GM12878 (cell line): ENCODE measurements around the gene GBA2. TPM values are rescaled to one million over a fixed set of nuclear protein-coding genes. Genes with fewer than 3 reads are reported as not detected.

Source experiments
- ATF7 ChIP-seq: fragments of 450-650 bp; IDR thresholded peaks from 2 replicates; pipeline ENCODE4 v1.6.1; 2016; ENCODE audit warnings: low read depth, mild to moderate bottlenecking
- ELK1 ChIP-seq: IDR thresholded peaks from 2 replicates; pipeline ENCODE4 v1.6.1; 2012; ENCODE audit warnings: low read depth, low read length, improper control_type of control experiment
- PAX5 ChIP-seq: IDR thresholded peaks from 2 replicates; pipeline ENCODE4 v1.6.1; 2011; ENCODE audit warnings: low read depth, low read length, borderline replicate concordance
- RB1 ChIP-seq: fragments of 450-650 bp; formaldehyde crosslinking; IDR thresholded peaks from 2 replicates; pipeline ENCODE4 v1.6.1; 2017; ENCODE audit warnings: mild to moderate bottlenecking, borderline replicate concordance
- SIN3A ChIP-seq: IDR thresholded peaks from 2 replicates; pipeline ENCODE4 v1.6.1; 2012; ENCODE audit warnings: low read depth, low read length, improper control_type of control experiment
- SIX5 ChIP-seq: IDR thresholded peaks from 2 replicates; pipeline ENCODE4 v1.6.1; 2011; ENCODE audit warnings: mild to moderate bottlenecking, low read depth, low read length, moderate library complexity; ENCODE audit not compliant: severe bottlenecking
- SPI1 ChIP-seq: IDR thresholded peaks from 2 replicates; pipeline ENCODE4 v1.6.1; 2011; ENCODE audit warnings: low read depth, mild to moderate bottlenecking, low read length, moderate library complexity, borderline replicate concordance; ENCODE audit not compliant: insufficient read depth
- TAF1 ChIP-seq: IDR thresholded peaks from 2 replicates; pipeline ENCODE4 v1.6.1; 2011; ENCODE audit warnings: mild to moderate bottlenecking, low read depth, low read length, borderline replicate concordance
- TARDBP ChIP-seq: IDR thresholded peaks from 2 replicates; pipeline ENCODE4 v1.6.1; 2016; ENCODE audit warnings: borderline replicate concordance
- ZBTB4 ChIP-seq: fragments of 450-650 bp; formaldehyde crosslinking; IDR thresholded peaks from 2 replicates; pipeline ENCODE4 v1.4.0; 2022; ENCODE audit warnings: mild to moderate bottlenecking, moderate library complexity
- ZBTB40 ChIP-seq: fragments of 450-650 bp; IDR thresholded peaks from 2 replicates; pipeline ENCODE4 v1.6.1; 2016; ENCODE audit warnings: mild to moderate bottlenecking, moderate library complexity, borderline replicate concordance
- ZZZ3 ChIP-seq: IDR thresholded peaks from 2 replicates; pipeline ENCODE4 v1.6.1; 2011; ENCODE audit warnings: low read depth; ENCODE audit not compliant: control insufficient read depth, insufficient read length
- polyA plus RNA-seq, 11 experiments: library from polyadenylated mRNA; depleted of rRNA in 4 of 11; unstranded in 6 of 11; stranded (reverse) in 5 of 11; fragments of >200 nt; fragmentation: Nextera tagmentation in 4 of 11; fragmentation: Illumina TruSeq in 1 of 11; extraction: Ambion mirVana in 4 of 11; extraction: Trizol in 1 of 11; gene quantifications; 1 replicate in 1 of 11; 2 replicates in 10 of 11; pipeline versions ENCODE4 v1.2.1 to v1.2.3, GENCODE V29; 2011 to 2016; ENCODE audit warnings: inconsistent platforms in 2 of 11, missing spikeins in 2 of 11, low read depth in 1 of 11
- total RNA-seq, 4 experiments: library from RNA; depleted of rRNA in 3 of 4; stranded (reverse); fragments of >200 nt in 3 of 4; fragmentation: Illumina TruSeq in 1 of 4; extraction: Trizol in 1 of 4; gene quantifications; 2 replicates each; pipeline versions ENCODE4 v1.2.1 to v1.2.3, GENCODE V29; 2013 to 2021

Gene GBA2
- total and polyA plus RNA-seq, 10 of the 15 experiments (the other 5 are each of a cell fraction or from before 2014, with no cell fraction given) = 15.3 to 45.1 (median 29.1) TPM

- TF ChIP-seq ZZZ3 (no peak), ATF7 (peak; percentile 73), ELK1 (peak; percentile 91), ZBTB40 (peak; percentile 95), SIX5 (peak; percentile 81), RB1 (peak; percentile 66; the same call in 1 of the 2 replicates), SIN3A (peak; percentile 60; the same call in 1 of the 2 replicates), TAF1 (peak; percentile 78; the same call in 1 of the 2 replicates), SPI1 (peak; percentile 68), TARDBP (peak; percentile 77; the same call in 1 of the 2 replicates), ZBTB4 (CRISPR knock-in tag) (no peak), PAX5 (peak; percentile 37; the same call in 1 of the 2 replicates)
Measured at GRCh38 chr9:35732185-35732799, 16.7 kb downstream of the GBA2 start, which contains the start of the genes CREB3 and TLN1 (continued).
